Aorta (tissue), 5 donors: ENCODE results near the gene UNC93B1. TPM values are rescaled to one million over a fixed set of nuclear protein-coding genes. Genes with fewer than 3 reads are reported as not detected.

Experiments used
- ATAC-seq: fragments of 200-7000 bp; cut with Tn5 transposase; one replicate; pipeline ENCODE4 v1.9.1; 2022; ENCODE audit warnings: moderate library complexity; ENCODE audit not compliant: low FRiP score
- DNase-seq, 2 donors: peaks; one replicate each; pipeline ENCODE4 v3.0.0-alpha.2; 2020
- H3K27ac ChIP-seq, 2 donors: one replicate each; pipeline ENCODE4 v1.5.1; 2013; ENCODE audit warnings: low read length in 2 of 2, mild to moderate bottlenecking in 2 of 2, moderate library complexity in 2 of 2, control low read depth in 1 of 2, inconsistent platforms in 1 of 2, low read depth in 1 of 2
- H3K27me3 ChIP-seq, 2 donors: one replicate each; pipeline ENCODE4 v1.6.1; 2013; ENCODE audit warnings: control low read depth in 1 of 2, low read length in 1 of 2, mild to moderate bottlenecking in 1 of 2, moderate library complexity in 1 of 2; ENCODE audit not compliant: insufficient read depth in 2 of 2, control insufficient read depth in 1 of 2
- H3K36me3 ChIP-seq, 2 donors: one replicate each; pipeline ENCODE4 v1.6.1; 2013; ENCODE audit warnings: control low read depth in 1 of 2, low read length in 1 of 2, mild to moderate bottlenecking in 1 of 2; ENCODE audit not compliant: insufficient read depth in 2 of 2, control insufficient read depth in 1 of 2
- H3K4me1 ChIP-seq, 2 donors: one replicate each; pipeline ENCODE4 v1.6.1; 2013; ENCODE audit warnings: low read length in 2 of 2, control low read depth in 1 of 2, mild to moderate bottlenecking in 1 of 2, moderate library complexity in 1 of 2; ENCODE audit not compliant: insufficient read depth in 2 of 2, control insufficient read depth in 1 of 2
- H3K4me3 ChIP-seq, 2 donors: one replicate each; pipeline ENCODE4 v1.5.1; 2013; ENCODE audit warnings: low read length in 2 of 2, control low read depth in 1 of 2, mild to moderate bottlenecking in 1 of 2
- H3K9me3 ChIP-seq: one replicate; pipeline ENCODE4 v1.6.1; 2013; ENCODE audit warnings: mild to moderate bottlenecking, low read length; ENCODE audit not compliant: control insufficient read depth
- WGBS, 2 donors: extraction: QIAGEN DNeasy Blood & Tissue Kit; methylation state at CpG; one replicate each; pipeline ENCODE4 v1.1.7; 2013; 5-methylcytosine and 5-hydroxymethylcytosine counted together
- intact Hi-C, 2 donors: fragments of 100-400 bp; cut with DNase I; formaldehyde crosslinking; loops; one replicate each; pipeline versions ENCODE4 v1.14.2 to v1.15.0; 2022
- polyA plus RNA-seq, 2 donors: library from polyadenylated mRNA; stranded (reverse); fragments of 200-250 nt; gene quantifications; one replicate each; pipeline ENCODE4 v1.2.3, GENCODE V29; 2013
- total RNA-seq, 2 donors: library from RNA; stranded (reverse); fragmentation: NEBNext Ultra II Directional; extraction: Animal tissue kit (Norgen Biotek cat#: 25700); gene quantifications; one replicate each; pipeline ENCODE4 v1.2.1, GENCODE V29; 2021
- donor health status: healthy with polysubstance abuse.
- donor health status: Bipolar disorder and iron deficiency.
- donor health status: DM: no; HTN: no; CAD: no.
- donor health status: DM: no; HTN: no; CAD: no.
- donor health status: DM: yes; HTN: yes; CAD: no.

UNC93B1 gene
- total and polyA plus RNA-seq, 4 donors, result 9.1 to 32.1 (median 24.6) TPM

GRCh38 chr11:68047437-68048290 lies 43.8 kb upstream of the UNC93B1 start:
- Histone ChIP-seq H3K9me3 (no peaks in the 10 kb centered on the region), H3K4me1 (no peaks in the 10 kb centered on the region), H3K27ac (no peak overlapping the region), H3K27me3 (no peaks in the 10 kb centered on the region), H3K4me3 (no peak overlapping the region), H3K36me3 (peaks cover 0 to 4% of the 10 kb centered on the region in 2 donors)
- intact Hi-C loops, result no loop called here
- WGBS, 2 donors, result 73 to 74% methylated on average over 37 of the region's 37 CpGs
- no peak for ATAC-seq
- peak in 1 of 2 donors; percentile 63 for DNase-seq

GRCh38 chr11:68044898-68045351 lies 41.0 kb upstream of the UNC93B1 start:
- no peak overlapping the region for H3K27ac ChIP-seq
- H3K4me3 ChIP-seq, result no peak overlapping the region
- WGBS, 2 donors, result 90 to 93% methylated on average over 18 of the region's 18 CpGs
- ATAC-seq (no peak), DNase-seq (peak in 1 of 2 donors; percentile 71)
- H3K36me3 ChIP-seq, result peaks cover 0 to 2% of the 10 kb centered on the region in 2 donors
- intact Hi-C loops, result no loop called here
- no peaks in the 10 kb centered on the region for H3K27me3 ChIP-seq
- H3K9me3 ChIP-seq, result no peaks in the 10 kb centered on the region
- H3K4me1 ChIP-seq, result no peaks in the 10 kb centered on the region

- no peaks in the 10 kb centered on the region for H3K9me3 ChIP-seq
- H3K4me1 ChIP-seq, result no peaks in the 10 kb centered on the region
- intact Hi-C loops, result no loop called here
- H3K27ac ChIP-seq, result no peak overlapping the region
- 86 to 87% methylated on average over 24 of the region's 24 CpGs for WGBS, 2 donors
- no peak overlapping the region for H3K4me3 ChIP-seq
- H3K27me3 ChIP-seq, result no peaks in the 10 kb centered on the region
- no peak for ATAC-seq
- DNase-seq, result peak in 1 of 2 donors; percentile 60
- H3K36me3 ChIP-seq, result peaks cover 0 to 2% of the 10 kb centered on the region in 2 donors
These were observed 40.4 kb upstream of the UNC93B1 start for GRCh38 chr11:68044145-68044813.

DNA sequence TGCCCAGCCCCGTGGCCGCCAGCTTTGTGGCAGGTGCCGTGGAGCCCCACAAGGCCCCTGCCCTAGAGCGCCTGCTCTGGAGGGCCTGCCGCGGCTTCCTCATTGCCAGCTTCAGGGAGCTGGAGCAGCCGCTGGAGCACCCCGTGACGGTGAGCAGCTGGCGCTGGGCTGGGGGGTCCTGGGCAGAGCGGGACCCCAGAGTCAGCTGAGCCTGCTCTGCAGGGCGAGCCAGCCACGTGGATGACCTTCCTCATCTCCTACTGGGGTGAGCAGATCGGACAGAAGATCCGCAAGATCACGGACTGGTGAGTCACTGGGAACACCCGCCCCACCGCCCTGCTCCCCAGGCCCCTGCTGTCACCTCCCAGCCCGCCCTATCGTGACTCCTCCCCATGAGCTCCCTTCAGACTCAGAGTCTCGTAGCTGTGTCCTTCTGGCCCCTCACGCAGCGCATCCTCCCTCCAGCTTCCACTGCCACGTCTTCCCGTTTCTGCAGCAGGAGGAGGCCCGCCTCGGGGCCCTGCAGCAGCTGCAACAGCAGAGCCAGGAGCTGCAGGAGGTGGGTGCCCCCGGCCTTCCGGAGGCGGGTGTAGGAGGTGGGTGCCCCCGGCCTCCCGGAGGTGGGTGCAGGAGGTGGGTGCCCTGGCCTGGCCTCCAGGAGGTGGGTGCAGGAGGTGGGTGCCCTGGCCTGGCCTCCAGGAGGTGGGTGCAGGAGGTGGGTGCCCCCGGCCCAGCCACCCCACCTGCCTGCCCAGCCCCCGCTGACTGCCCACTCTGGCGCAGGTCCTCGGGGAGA lies 39.6 kb upstream of the UNC93B1 start:
- Histone ChIP-seq H3K4me1 (no peaks in the 10 kb centered on the region), H3K27ac (no peak overlapping the region), H3K9me3 (no peaks in the 10 kb centered on the region), H3K4me3 (no peak overlapping the region), H3K36me3 (peaks cover 0 to 2% of the 10 kb centered on the region in 2 donors), H3K27me3 (no peaks in the 10 kb centered on the region)
- ATAC-seq (no peak), DNase-seq (peak in 1 of 2 donors; percentile 78)
- 84 to 88% methylated on average over 36 of the region's 36 CpGs for WGBS, 2 donors
- intact Hi-C loops, result no loop called here

DNA sequence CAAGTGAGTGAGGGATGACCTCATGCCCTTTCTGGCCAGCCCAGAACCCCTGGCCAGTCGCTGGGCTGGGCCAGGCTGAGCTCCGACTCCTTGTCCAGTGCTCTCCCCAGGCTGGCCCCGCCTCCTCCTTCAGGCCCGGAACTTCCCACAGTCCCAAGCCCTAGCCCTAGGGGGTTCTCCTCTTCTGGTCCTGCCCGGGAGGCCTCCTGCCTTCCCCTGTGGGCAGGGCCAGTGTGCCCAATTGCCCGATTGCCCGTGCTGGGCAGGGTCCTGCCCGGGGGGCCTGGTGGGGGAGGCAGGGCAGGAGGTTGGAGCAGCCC lies 39.1 kb upstream of the UNC93B1 start:
- Histone ChIP-seq H3K27ac (no peak overlapping the region), H3K4me3 (no peak overlapping the region), H3K27me3 (no peaks in the 10 kb centered on the region), H3K9me3 (no peaks in the 10 kb centered on the region), H3K4me1 (no peaks in the 10 kb centered on the region), H3K36me3 (peaks cover 0 to 2% of the 10 kb centered on the region in 2 donors)
- intact Hi-C loops, result no loop called here
- ATAC-seq (no peak), DNase-seq (no peak)
- 78 to 79% methylated on average over 8 of the region's 8 CpGs for WGBS, 2 donors

DNA sequence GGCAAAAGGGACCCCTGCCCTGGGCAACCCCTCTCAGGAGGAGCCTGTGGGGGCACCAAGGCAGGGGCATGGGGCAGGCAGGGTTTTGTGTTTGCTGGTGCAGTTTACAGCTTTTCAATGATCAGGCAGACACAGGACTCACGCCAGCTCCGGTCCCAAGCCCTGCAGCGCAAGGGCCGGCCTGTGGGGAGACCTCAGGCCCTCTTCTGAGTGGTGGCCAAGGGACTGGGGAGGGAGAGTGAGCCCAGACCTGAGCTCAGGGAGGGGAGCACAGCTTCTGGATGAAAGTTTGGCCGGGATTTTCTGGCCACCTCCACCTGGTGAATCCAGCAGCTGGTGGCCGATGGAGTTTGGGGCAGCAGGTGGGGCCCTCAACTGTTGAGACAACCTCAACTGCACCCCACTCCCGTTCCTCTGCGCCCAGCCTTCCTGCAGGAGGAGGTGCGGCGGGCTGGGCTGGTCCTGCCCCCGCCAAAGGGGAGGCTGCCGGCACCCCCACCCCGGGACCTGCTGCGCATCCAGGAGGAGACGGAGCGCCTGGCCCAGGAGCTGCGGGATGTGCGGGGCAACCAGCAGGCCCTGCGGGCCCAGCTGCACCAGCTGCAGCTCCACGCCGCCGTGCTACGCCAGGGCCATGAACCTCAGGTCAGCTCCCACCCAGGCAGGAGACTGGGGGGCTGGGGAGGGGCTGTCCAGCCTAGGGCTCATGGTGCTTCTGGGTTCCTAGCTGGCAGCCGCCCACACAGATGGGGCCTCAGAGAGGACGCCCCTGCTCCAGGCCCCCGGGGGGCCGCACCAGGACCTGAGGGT lies 38.5 kb upstream of the UNC93B1 start:
- Histone ChIP-seq H3K36me3 (peaks cover 0 to 2% of the 10 kb centered on the region in 2 donors), H3K27ac (no peak overlapping the region), H3K9me3 (no peaks in the 10 kb centered on the region), H3K4me1 (no peaks in the 10 kb centered on the region), H3K27me3 (no peaks in the 10 kb centered on the region), H3K4me3 (no peak overlapping the region)
- DNase-seq, result peak in 1 of 2 donors; percentile 62
- intact Hi-C loops, result no loop called here
- no peak for ATAC-seq
- whole genome bisulfite sequencing, 2 donors, result 84 to 89% methylated on average over 27 of the region's 27 CpGs

DNA sequence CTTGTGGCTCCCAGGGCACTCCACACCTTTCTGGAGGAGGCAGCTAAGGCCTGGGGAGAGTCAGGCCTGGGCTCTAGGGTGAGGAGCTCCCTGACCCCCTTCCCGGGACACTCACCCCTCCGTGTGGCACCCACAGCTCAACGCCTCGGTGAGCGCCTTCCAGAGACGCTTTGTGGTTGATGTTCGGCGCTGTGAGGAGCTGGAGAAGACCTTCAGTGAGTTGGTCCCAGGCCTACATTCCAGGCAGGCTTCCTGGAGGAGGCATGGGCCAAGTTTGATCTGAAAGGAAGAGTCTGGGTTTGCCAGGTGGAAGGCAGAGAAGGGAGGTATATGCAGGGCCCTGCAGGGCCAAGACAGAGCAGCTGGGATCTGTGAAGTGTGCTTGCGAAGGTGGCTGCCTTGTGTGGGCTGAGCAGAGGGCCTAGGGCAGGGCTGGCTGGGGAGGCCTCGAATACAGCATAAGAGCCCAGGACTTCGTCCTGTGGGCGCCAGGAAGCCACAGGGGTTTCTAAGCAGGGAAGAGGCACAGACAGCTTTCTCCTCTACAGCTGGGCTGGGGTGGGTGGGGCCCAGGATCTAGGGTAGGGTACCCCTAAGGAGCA lies 37.8 kb upstream of the UNC93B1 start:
- no peak overlapping the region for H3K4me3 ChIP-seq
- H3K4me1 ChIP-seq, result no peaks in the 10 kb centered on the region
- no peaks in the 10 kb centered on the region for H3K9me3 ChIP-seq
- 82 to 86% methylated on average over 11 to 12 of the region's 12 CpGs for WGBS, 2 donors
- intact Hi-C loops, result no loop called here
- no peaks in the 10 kb centered on the region for H3K27me3 ChIP-seq
- ATAC-seq, result no peak
- peaks cover 0 to 2% of the 10 kb centered on the region in 2 donors for H3K36me3 ChIP-seq
- H3K27ac ChIP-seq, result no peak overlapping the region
- peak in 1 of 2 donors; percentile 62 for DNase-seq
